GM19193 (cell line): ENCODE measurements around the gene SIAH3.

Experiments
- POLR2A ChIP-seq: IDR thresholded peaks from 4 replicates; pipeline ENCODE4 v1.6.1; 2011; ENCODE audit not compliant: insufficient read depth, insufficient read length; ENCODE audit errors: extremely low read depth

SIAH3 gene

DNA sequence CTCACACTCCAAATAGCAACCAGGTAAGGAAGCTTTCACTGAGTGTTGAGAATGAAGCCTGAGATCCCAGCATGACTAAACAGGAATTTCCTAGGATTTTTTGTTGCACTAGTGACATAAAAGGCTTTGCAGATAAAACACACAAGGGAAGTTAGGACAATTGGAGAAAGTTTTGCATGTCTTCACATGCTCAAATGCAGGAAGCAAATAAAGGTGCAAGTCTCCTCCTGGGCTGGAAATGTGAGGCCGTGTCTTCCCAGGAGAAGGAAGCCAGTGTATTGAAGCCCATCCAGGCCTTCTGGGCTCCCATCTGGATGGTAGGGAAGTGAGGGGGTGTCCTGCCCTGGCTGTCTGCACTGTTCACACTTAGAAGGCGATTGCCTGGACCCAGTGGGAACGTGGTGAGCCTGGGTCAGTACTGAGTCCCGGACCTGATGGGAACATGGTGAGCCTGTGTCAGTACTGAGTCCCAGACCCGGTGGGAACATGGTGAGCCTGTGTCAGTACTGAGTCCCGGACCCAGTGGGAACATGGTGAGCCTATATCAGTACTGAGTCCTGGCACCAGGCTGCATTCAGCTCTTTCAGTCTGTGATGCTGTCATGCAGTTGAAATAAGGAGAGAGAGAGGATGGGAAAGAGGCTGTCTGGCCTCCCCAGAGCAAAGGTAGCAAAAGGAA is 38.7 kb downstream of the SIAH3 start:
- no peak for TF ChIP-seq POLR2A

DNA sequence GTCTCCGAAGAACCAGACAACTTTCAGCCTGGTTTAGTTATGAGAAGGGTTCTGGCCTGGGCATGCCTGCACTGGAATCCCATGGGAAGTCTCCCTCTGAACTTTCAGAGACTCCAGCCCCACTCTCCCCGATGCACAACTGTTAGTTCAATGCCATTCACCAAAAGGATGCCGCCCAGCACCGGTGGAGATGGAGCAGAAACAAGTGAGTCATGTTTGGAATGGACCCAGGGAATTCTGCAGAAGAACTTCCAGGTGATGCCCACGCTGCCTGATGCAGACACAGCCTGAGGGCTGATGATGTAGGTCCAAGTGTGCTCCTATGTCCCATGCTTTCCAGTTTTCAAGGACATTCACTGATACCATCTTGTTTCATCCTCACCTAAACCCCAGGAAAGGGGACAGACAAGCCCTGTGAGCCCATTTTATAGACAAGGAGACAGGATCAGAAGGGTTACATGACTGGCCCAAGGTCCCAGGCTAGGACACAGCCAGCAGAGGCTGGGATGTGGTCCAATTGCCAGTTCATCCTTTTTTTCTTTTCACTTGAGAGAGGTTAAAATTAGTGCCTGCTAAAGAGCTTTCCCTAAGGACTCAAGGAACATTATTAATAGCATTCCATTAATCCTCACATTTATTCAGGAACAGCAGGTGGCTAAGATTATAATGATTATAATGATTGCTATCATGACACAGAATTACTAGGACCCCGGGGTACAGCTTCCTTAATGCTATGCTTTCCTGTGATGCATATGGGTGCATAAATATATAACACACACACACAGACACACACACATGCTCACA is 39.5 kb downstream of the SIAH3 start:
- no peak for TF ChIP-seq POLR2A

DNA sequence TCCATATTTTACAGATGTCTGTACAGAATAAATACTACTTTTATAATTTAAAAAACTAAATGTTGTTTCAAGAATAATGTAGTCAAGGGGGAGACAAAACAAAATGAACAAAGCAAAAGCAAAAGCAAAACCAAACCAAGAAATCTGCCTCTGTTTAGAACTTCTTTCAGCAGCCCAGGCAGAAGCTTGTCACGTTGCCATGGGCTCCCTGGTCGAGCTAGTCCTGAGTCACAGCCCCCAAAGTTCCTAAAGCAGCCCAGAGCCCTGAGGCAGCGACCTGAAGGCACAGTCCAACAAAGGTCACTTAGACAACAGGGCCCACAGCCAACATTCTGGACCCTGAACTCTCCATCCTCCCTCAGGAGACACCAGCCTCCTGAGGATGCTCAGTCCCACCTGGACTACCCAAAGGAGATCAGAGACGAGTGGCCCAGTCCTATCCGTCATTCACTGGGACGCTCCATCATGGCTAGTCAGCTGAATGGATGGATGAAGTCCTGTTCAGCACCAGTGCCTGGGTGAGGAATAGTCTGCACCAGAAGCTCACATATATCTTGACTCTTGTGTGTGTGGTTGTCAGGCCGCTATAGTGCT is 41.7 kb downstream of the SIAH3 start:
- TF ChIP-seq POLR2A = no peak

DNA sequence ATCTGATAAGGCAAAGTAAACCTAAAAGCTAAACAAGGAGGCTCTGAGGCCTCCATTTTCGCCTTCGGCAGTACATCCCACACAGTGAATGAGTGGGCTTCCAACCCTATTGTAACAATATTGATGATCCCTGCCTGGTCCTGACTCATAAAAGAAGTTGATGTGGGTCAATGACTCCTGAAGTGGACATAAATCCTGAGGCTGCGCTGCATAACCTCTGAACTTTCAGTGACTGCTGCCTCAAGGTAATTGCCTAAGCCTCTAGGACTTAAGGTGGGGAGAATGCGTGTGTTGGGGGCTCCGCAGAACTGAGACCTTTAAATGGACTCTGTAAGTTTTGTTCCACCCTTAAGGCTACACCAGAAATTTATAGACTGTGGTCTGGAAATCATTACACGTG is 42.6 kb downstream of the SIAH3 start:
- TF ChIP-seq POLR2A = no peak

DNA sequence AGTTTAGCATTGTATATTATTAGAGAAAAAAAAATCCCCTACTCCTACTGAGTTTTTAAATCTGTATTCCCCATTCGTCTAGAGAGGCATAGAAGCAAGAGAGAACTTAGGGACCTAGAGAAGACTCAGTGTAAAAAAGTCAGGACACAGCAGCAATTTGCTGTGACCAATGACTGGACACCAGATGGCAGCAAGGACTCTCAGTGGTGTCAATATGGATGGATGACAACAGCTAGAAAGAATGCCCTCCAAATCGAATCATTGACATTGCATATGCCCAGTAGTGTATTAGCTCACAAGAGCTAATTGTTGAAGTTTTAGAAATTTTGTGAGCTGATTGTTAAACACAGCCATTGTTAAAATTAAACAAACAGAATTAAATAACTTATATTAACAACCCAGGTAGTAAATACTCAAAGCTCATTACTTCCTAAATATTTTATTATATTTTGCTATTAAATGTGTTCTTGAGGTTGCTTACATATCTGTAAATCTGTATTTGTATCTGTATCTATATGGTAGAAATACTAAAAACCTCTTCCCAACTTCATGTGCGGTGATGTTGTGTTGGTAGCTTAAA is 43.9 kb downstream of the SIAH3 start:
- no peak for TF ChIP-seq POLR2A

DNA sequence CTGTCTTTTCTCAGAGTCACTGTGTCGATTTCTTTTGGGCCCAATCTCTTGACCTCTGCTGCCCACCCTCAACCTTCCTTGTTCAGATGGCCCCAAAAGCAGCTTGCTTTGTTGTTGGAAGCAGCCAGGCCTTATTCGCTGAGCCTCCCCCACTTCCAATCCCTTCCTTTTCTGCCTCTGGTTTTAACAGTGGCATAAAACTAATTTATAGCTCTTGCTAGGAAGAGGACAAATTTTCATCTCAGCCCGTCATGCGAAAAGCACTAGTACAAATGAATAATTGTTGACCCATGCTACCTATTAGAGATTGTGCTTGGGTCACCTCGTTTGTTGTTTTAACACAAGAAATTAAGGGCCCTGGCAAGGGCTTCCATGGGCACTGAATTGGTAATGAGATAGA is 51.1 kb downstream of the SIAH3 start:
- no peak for TF ChIP-seq POLR2A

DNA sequence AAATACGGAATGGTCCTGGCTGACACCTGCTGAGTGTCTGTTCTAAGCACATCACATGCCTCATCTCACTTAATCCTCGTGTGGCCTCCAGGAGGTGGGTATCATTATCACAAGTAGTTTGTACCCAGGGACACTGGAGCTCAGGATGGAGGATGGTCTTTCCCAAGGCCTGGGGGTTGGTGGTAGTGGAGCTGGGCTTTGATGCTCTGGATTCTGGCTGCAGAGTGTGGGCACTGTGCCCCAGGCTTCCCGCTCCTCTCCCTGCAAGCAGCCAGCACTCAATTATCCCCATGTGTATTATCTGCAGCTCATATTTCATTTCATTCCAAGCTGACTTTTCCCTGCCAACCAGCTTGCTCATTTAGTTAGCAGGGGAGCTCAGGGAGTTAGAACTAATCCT is 52.1 kb downstream of the SIAH3 start:
- no peak for TF ChIP-seq POLR2A

DNA sequence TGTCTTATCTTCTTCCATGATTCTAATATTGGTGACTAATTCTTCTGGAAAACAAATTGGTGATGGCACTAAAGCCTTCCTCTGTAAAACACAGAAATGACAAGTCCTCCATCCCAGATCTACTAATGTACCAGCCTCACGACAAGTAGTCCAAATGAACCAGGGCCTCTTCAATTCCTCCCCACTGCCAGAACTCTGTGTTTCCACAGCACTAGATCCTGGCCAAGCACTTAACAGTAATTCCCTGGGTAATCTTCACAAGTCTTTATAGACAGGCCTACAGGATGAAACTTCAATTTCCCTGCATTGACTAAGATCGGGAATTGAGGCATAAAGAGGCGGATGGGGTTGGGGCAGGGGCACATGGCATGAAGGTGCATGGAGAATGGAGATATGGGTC is 52.7 kb downstream of the SIAH3 start:
- TF ChIP-seq POLR2A = no peak

DNA sequence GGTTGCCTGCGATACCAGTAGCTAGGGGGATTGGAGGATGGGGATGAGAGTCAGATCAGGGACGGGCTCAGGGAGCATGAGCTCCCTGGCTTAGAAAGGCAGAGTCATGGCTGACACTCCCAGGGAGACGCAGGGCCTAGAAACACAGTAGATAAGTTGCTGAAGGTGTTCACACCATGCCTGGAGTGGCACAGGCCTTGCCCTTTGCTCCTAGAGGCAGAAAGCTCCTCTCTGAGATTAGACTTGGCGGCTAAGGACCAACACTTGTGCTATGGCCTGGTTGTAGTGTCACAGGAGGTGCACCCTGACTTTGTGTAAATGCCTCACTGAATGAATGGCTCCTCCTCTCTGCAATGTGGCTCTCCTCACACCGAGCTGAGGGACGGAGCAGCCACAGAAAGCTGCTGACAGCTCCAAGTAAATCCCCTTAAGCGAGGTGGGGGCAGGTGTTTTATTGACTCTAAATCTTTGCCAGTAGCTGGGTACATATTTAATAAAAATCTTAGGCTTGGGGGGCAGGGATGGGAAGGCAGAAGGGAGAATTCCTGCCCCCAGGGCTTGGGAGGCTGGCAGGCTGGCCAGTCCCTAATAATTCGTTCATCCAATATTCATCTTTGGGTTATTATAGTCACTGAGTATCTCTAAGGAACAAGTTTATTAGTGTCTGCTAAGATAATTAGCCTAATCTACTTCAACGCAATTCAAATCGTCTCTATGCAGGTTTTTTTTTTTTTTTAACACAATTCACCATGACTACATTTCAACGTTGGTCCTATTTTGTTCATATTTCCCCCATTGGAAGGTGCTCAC is 54.9 kb downstream of the SIAH3 start:
- TF ChIP-seq POLR2A = no peak

DNA sequence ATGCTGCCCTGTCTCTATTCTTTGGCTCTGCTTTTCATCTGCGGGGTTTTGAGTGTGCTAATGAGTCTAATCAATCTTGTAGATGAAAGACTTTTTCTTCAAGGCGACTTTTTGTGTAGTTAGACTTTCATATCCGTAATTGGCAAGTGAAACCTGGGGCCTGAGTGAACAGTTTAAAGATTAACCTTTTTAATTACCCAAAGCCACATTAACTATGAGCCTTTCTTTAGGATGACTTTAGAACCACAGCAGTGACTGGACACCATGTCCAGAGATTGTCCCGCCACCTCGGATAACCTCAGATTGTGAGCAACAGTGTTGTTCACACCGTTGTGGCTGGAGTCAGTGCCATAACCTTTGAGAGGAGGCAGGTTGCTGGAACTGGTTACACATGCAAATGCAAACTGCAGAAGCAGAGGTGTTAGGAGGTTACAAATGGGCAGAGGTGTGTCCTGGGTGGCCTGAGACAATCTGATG is 58.7 kb downstream of the SIAH3 start:
- no peak for TF ChIP-seq POLR2A

DNA sequence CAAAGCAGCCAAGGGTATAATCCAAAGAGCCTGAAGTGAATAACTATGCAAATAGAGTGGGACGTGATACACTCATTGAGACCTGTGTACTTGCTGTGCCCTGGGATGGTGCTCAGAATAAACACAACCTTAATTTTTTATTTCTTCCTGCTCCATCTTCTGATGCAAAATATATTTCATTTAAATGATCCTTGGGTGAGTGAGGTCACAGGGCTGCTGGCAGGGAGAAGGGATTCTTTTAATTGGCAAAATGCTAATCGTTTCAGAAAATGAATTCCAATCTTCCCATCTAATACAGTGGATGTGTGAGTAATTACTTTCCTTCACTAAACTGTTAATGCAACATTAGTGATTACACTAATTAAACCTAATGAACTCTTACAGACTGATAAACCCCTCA is 63.5 kb downstream of the SIAH3 start:
- TF ChIP-seq POLR2A = no peak

DNA sequence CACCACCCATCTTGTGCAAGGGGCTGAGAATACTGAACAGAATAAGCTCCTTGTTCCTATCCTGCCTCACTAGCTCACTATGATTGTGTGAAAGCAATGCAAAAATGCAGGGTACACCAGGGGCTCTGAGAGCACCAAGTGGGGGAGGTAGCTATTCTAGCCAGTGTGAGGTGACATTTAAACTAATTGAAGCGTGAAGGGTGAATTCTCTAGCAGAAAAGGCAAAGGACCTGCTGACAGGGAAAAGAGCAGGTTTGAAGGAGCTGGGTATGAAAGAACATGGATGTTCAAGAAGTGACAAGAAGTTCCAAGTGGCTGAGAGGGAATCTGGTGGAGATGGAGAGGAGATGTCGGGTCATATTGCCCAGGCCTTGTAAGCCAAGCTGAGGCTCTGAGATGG is 64.2 kb downstream of the SIAH3 start:
- TF ChIP-seq POLR2A = no peak

DNA sequence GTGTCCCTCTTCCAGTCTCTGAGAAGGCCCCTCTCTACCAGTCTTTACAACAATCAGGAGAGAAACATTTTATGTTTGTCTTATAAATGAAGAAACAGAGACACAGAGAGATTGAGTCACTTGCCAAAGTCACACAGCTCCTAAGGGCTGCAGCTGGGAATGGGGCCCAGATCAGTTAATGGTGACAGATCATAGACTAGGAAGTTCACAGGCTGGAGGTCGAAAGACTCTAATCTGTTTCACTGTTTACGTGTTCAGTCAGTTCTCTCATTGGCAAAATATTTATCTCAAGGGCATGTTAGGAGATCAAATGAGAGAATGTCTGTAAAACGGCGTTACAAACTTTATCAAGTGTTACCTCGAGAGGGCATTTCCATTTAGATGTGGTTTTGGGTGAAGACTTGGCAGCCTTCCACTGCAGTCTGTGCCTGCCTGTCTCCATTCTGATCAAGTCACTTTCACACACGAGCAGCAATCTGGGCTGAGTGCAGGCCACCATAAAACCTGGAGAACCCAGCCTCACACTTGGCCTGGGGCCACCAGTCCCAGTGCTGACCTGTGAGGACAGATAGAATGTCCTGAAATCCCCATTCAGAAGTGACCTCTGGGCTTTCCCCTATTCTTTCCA is 65.1 kb downstream of the SIAH3 start:
- no peak for TF ChIP-seq POLR2A
